ENCODE measurements around the gene NEMP2. TPM values are rescaled to one million over a fixed set of nuclear protein-coding genes. Genes with fewer than 3 reads are reported as not detected.

Gene NEMP2
- total and polyA plus RNA-seq, 2 of the 8 experiments (the other 6 are each of a cell fraction or from before 2014, with no cell fraction given): 3.1 to 5.3 TPM

DNA sequence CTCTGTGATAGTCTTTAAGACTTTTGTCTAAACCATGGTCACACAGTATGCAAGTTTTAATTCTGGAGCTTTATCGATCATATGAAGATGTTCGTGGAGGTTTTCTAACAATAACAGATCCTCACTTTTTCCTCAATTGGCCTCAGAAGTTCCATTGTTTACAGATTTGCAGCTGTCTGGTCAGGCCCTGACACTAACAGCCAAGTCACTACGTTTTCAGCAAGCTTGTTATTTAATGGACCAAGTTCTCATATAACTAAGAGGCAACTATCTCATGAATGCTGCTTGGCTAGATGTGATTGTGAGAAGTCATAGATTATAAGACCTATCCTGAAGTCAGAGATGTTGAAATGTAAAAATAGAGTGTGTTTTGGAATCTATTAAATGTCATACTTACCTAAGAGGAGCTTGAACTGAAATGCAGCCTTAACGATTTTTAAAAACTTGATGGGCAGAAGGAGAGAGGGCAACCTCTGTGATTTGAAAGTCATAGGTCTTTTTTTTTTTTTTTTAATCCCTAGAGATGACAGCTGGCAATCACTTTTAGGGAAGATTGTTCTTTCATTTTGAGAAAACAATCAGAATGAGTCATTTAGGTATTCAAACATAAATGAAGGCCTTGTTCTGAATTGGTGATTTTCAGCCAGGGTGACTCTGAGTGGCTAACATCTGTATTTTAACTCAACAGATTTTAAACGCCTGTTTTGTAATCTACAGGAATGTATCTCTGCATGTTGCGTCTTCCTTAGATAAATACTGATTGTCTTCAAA lies 48.4 kb upstream of the NEMP2 start (continued):
- TF ChIP-seq TBP (IDR thresholded peaks at IDR 0.05; ENCODE audit: low read depth, low read length) (no peak), RNF2 (IDR thresholded peaks at IDR 0.05; ENCODE audit: borderline replicate concordance, low read depth, low read length, missing control alignments, poor library complexity, severe bottlenecking) (no peak), EGR1 (IDR thresholded peaks at IDR 0.05; ENCODE audit: borderline replicate concordance, low read depth, low read length) (no peak)

All from H1 (cell line).